ENCODE results near the gene PERM1.
"Not testable (repeated sequence)": the region's sequence is repeated elsewhere in the genome, so short reads cannot be mapped to it uniquely, and the experiment has no call there.

PERM1 gene, protein sequence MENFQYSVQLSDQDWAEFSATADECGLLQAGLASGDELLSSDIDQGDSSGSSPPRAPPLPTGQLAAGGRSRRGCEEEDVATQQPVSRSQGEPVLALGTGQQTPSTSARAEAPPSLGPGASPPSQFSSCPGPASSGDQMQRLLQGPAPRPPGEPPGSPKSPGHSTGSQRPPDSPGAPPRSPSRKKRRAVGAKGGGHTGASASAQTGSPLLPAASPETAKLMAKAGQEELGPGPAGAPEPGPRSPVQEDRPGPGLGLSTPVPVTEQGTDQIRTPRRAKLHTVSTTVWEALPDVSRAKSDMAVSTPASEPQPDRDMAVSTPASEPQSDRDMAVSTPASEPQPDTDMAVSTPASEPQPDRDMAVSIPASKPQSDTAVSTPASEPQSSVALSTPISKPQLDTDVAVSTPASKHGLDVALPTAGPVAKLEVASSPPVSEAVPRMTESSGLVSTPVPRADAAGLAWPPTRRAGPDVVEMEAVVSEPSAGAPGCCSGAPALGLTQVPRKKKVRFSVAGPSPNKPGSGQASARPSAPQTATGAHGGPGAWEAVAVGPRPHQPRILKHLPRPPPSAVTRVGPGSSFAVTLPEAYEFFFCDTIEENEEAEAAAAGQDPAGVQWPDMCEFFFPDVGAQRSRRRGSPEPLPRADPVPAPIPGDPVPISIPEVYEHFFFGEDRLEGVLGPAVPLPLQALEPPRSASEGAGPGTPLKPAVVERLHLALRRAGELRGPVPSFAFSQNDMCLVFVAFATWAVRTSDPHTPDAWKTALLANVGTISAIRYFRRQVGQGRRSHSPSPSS

DNA sequence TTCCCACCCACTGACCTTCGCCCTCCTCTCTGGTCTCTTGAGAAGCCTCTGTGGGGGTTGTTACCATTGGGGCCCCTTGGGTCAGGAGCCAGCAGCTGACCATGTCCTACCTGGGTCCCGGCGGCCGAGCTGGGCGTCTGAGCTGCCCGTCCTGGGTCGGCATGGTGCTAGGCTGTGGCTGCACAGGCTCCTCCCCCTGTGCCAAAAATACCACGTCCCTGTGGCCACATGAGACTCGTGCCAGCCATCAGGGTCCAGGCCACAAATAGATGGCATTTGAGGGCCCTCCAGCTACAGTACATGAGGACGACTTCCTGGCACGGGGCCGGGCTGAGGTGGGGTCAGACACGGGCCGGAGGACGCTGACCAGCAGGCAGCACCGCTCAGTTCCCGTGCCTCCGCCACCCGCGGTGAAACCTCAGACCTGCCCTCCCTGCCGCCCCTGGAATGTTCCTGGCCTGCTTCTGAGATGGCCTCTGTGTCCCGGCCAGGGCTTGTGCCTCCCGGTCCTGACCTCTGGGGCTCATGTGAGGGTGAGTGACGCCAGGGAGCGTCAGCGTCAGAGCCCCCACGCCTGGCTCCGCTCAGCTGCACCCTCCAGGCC, at the start of gene PERM1:
Gene PERM1, minus strand, starts transcription at position 139 of the 604 bp plus-strand sequence. CDS start 1,064 bp downstream, outside the sequence.
- no peak for DNase-seq

GRCh38 chr1:1030867-1031658, 49.2 kb upstream of the PERM1 start:
- not testable (repeated sequence) for DNase-seq

DNA sequence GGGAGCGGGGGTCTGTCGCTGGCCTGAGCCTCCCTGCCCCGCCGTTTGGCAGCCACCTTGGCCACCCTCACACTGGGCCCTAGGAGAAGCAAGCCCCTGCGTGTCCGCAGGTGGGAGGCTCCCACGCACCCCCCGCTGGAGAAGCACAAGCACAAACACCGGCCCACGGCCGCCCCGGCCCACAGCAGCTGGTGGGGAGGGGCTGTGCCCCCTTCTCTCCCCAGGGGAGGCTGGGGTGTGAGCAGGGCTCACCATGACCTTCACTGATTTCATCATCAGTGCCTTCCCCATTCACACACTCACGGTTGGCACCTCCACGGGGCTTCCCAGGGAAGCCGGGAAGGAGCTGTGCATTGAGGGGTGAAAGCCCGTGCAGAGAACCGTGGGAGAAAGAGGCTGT, 45.9 kb upstream of the PERM1 start:
- no peak for DNase-seq

DNA sequence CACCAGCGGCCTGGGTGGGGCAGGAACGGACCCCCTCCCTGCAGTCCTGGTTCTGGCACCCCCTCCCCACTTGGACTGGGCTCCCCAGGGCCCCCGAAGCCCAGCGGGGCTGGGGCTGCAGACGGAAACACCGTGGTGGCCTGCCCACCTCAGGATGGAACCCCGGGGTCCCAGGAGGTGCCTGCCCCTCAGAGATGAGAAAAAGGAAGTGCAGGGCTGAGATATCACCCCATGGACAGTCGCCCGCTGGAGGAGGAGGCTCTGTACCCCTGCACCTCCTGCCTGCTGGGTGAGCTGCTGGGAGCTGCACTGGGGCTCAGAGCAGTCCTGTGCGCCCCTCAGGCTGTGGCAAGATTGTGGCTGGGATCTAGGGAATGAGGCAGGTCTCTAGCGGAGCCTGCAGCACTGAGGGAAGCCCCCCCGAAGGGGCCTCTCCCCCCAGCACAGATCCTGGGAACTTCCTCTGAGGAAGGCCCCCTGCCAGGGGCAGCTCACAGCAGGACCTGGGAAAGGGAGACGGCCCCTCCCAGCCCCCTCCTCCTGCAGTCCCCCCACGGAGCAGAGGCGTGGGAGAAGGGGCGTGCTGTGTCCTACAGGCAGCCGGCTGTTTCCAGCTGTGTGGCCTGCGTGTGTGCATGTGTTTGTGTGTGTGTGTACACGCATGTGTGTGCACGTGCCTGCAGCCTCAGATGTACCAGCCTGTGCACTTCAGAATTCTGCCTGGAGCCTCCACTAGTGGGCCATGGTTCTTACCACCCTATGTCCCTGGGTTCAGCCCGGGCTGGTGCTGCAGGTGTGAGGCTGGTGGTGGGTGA, 44.9 kb upstream of the PERM1 start:
- no peak for DNase-seq

DNA sequence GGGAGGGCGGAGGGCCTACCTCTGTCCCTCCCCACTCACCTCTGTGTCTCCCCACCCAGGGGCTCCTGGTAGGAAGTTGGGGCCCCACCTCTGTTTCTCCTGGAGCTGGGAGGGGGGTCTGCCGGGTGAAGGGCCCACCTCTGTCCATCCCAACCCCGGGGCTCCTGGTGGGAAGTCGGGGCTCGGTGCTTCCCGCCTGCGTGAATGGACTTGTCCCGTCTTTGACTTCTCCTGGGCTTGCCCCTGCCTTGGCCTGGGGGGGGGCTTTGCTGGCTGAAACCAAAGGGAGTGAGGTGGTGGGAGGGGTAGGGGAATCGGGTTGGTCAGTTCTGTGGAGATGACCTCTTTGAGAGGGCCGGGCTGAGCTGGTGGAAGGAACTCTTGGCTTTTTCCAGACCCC, 43.8 kb upstream of the PERM1 start:
- no peak for DNase-seq

DNA sequence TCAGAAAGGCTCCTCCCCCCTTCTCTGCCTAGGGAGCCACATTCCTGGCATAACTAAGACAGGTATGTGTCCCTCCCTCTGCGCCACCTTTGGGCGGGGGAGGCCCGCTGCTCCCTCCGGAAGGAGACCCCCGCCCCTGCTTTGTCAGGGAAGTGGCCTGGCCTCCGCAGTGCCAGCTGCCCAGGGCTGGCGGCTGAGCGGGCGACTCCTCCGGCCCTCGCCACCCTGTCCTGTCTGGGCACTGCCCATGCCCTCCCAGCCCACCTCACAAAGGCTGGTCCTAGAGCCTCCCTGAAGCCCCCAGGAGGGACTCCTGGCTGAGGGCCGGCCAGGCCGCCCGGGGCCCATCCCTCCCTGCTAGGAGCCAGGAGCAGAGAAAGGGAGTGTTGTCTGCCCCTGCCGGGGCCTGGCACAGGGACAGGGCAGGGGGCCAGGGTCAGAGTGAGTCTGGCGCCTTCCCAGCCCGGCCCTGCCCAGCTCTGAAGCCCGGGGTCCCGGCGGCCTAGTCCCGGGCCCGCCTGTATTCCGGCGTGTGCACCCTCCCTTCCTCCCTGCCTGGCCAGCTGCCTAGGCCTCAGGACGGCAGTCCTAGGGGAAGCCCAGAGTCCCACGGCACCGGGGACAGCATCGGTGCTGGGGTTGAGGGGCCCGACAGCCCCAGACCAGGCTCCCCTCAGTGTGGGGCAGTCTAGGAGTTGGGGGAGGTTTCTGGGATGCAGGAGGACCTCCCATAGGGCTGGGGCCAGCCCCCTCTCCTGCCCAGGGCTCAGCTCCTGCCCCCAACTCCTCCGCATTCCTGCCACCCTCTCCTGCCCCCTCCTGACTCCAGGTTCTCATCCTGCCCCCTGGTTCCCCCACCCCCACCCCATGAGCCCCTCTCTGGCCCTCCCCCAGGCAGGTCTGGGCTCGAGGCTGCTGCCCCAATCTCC, 43.1 kb upstream of the PERM1 start:
- DNase-seq = no peak

DNA sequence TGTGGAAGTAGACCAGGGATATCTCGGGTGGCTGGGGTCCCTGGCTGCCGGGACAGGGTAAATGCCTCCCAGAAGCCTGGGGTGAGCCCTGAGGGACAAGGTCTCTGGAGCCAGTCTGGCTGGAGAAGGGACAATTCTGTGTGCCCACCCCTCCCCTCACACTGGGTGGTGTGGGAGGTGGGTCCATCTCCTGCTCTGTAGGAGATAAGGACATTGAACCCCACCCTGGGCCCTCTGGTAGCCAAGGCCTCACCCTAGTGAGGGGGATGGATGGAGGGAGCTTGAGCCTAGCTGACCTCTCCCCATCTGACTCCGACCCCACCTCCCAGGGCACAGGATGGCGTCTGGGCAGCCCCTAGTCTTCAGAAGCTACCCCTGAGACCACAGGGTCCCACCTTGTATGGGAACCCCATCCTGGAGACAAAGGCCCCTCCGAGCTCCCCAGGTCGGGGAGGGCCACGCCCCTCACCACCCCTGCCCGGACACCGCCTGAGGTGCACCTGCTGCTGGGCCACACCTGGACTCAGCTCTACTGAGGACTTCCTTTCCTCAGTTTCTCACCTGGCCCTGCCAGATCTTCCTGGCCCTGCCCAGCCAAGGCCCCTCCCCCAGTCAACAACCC, 42.4 kb upstream of the PERM1 start:
- DNase-seq = no peak

DNA sequence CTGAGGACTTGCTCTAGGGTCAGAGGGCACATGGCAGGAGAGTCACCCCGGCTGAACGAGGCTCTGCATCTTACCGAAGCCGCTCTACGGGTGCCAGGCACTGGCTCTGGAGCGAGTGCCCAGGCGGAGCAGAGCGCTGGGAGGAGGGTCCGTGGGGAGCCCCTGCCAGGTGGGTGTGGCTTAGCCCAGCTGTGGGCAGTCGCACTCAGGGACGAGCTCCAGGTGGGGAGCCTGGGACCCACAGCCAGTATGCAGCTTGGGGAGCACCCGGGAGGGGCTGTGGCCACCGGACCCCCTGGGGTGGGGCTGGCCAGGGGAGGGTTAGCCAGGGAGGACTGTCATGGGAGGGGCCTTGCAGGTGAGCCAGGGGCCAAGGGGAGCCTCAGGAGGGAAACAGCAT, 41.8 kb upstream of the PERM1 start:
- DNase-seq = no peak

- DNase-seq = no peak
These were observed 40.6 kb upstream of the PERM1 start for GRCh38 chr1:1022302-1023009.

DNA sequence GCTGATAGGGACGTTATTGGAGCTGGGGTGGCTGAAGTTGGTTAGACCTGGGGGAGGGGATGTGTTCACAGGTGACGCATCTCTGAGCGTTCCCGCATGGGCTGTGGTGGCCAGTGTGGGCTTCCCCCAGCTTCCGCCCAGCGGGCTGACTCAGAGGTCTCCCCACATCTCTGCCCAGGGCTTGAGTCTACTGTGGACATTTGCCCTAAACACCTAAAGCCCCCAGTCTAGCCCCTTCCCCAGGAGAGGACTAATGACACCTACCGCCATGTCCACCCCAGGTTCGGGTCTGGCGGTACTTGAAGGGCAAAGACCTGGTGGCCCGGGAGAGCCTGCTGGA, 40.0 kb upstream of the PERM1 start:
- no peak for DNase-seq

- DNase-seq = no peak
These were observed 39.4 kb upstream of the PERM1 start for GRCh38 chr1:1021010-1021919.

DNA sequence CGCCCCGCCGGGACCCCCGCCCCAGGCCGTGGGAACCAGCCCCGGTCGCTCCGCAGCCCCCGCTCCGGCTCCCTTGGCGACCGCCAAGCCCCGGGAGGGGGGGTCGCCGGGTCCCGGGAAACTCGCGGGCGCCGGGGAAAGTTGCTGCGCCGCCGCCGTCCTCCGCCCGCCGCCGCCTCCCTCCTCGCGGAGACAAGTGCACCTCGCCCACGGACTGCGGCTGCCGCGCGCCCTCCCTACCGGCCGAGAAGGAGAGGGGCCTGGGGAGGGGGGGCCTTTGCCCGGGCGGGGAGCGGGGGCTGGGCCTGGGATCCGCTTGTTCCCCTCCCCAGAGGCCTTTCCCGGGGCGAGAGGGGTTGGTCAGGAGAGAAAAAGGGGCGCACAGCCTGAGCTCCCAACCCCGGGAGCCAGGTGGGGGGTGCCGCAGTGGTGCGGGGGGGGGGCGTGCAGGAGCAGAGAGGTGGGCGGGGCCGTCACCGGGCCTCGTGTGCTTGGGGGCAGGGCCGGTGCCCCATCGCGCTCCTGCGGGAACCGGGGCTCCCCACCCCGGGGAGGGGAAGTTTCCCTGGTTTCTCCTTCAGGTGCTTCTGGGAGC, 38.6 kb upstream of the PERM1 start:
- DNase-seq = peak in 1 of 2 experiments; percentile 64

DNA sequence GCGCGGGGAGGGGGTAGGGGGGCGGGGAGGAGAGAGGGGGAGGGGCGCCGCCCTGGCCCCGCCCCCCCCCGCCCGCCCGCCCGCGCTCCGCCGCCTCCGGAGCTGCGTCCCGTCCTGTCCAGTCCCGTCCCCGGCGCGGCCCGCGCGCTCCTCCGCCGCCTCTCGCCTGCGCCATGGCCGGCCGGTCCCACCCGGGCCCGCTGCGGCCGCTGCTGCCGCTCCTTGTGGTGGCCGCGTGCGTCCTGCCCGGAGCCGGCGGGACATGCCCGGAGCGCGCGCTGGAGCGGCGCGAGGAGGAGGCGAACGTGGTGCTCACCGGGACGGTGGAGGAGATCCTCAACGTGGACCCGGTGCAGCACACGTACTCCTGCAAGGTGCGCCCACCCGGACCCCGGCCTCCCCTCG, 38.1 kb upstream of the PERM1 start, which contains the start of gene AGRN:
Gene AGRN, plus strand, starts transcription at position 121 of the 405 bp plus-strand sequence. Its CDS starts 53 bp downstream, at position 174.
- DNase-seq = peak; percentile 61 to 66

GRCh38 chr1:1019122-1019999, 37.5 kb upstream of the PERM1 start:
- peak; percentile 82 to 88 for DNase-seq

DNA sequence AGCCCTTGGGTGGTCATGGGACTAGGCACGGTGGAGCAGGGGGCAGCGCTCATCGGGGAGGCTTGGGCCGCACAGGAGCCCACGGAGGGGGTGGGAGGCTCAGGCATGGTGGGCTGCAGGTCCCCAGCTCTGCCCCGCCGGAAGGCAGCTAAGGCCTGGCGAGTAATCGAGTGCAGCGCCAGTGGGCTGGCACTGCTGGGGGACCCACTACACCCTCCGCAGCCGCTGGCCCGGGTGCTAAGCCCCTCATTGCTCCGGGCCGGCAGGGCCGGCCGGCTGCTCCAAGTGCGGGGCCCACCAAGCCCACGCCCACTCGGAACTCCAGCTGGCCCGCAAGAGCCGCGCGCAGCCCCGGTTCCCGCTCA, 36.4 kb upstream of the PERM1 start:
- DNase-seq = not testable (repeated sequence)

GRCh38 chr1:1017397-1018320, 35.8 kb upstream of the PERM1 start:
- DNase-seq = not testable (repeated sequence)

All from activated T-cell treated with anti-CD3 and anti-CD28 coated beads, Interleukin-2, amount 50 U/mL, for 48 hours (primary cell).